ENCODE data around the gene CLRN3. TPM values are rescaled to one million over a fixed set of nuclear protein-coding genes. Genes with fewer than 3 reads are reported as not detected.

Gene CLRN3
- total and polyA plus RNA-seq, 9 donors = 0.24 TPM; not detected in 8

- DNase-seq = no peak
- intact Hi-C loops (cut with DNase I) = no loop called here
- Histone ChIP-seq H3K4me3 (no peak overlapping the region), H3K4me1 (ENCODE audit: insufficient read depth) (peaks cover 3% of the 10 kb centered on the region), H3K27ac (no peak overlapping the region), H3K27me3 (no peaks in the 10 kb centered on the region), H3K9me3 (no peaks in the 10 kb centered on the region), H3K36me3 (no peaks in the 10 kb centered on the region)
- WGBS, 3 donors = 61 to 72% (median 71%) methylated on average over 10 of the region's 10 CpGs
- TF ChIP-seq, protein P1, sequence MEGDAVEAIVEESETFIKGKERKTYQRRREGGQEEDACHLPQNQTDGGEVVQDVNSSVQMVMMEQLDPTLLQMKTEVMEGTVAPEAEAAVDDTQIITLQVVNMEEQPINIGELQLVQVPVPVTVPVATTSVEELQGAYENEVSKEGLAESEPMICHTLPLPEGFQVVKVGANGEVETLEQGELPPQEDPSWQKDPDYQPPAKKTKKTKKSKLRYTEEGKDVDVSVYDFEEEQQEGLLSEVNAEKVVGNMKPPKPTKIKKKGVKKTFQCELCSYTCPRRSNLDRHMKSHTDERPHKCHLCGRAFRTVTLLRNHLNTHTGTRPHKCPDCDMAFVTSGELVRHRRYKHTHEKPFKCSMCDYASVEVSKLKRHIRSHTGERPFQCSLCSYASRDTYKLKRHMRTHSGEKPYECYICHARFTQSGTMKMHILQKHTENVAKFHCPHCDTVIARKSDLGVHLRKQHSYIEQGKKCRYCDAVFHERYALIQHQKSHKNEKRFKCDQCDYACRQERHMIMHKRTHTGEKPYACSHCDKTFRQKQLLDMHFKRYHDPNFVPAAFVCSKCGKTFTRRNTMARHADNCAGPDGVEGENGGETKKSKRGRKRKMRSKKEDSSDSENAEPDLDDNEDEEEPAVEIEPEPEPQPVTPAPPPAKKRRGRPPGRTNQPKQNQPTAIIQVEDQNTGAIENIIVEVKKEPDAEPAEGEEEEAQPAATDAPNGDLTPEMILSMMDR (IDR thresholded peaks at IDR 0.05) = no peak
- TF ChIP-seq EP300 (IDR thresholded peaks at IDR 0.05) (no peak), POLR2A (IDR thresholded peaks at IDR 0.05) (no peak)
Measured at GRCh38 chr10:127911218-127911866, 18.6 kb upstream of the CLRN3 start.

DNA sequence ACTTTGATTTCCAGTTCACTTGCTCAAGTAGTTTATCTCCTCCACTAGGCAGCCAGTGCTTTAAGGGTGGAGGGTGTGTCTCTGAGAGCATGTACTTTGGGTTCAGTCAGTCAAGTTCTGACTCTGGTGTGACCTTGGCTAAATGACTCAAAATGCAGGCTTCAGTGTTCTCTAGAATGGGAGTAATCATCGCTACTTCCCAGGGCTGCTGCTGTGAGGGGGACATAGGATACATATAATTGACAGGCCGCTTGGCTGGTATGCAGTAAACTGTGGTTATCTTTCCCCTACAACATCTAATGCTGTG, 17.7 kb upstream of the CLRN3 start:
- intact Hi-C loops (cut with DNase I) = no loop called here
- H3K27me3 ChIP-seq = no peaks in the 10 kb centered on the region
- H3K27ac ChIP-seq = no peak overlapping the region
- DNase-seq = no peak
- H3K36me3 ChIP-seq = no peaks in the 10 kb centered on the region
- peaks cover 3% of the 10 kb centered on the region for H3K4me1 ChIP-seq (ENCODE audit: insufficient read depth)
- TF ChIP-seq, protein P1 (IDR thresholded peaks at IDR 0.05) = no peak
- no peak for TF ChIP-seq POLR2A (IDR thresholded peaks at IDR 0.05)
- no peak for TF ChIP-seq EP300 (IDR thresholded peaks at IDR 0.05)
- 91 to 98% (median 94%) methylated on average over 2 of the region's 2 CpGs for WGBS, 3 donors
- no peak overlapping the region for H3K4me3 ChIP-seq
- H3K9me3 ChIP-seq = no peaks in the 10 kb centered on the region

DNA sequence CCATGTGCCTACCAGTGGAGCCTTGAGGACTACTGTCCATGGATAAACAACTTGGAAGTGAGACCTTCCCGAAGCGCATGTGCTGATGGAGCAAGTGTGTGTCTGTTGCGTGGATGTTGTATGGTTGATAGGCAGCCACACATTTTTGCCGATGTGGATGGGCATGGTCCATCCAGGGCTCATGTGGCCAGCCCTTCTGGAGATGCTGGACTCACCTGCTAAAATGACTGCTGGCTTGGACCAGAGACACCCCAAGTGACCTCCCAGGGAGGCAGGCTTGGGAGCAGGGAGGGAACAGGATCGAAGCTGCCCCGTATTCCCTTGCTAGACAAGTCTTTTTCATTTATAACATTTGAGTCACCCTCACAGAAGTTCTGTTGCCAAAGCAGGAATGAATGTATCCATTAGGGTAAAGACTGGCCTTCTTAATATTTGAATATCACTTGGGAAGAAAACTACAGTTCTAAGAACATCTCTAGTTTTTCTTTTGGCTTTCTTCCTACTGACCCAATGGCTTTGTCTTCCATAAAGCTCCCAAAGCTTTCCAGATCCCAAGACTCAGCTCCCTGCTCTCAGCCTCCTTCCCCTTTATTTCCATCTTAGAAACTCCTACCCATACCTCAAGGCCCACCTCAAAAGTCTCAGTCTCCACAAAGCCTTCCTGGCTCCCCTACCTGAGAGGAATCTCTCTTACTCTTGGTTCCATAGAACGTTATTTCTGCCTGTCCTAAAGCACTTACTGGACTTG, 17.1 kb upstream of the CLRN3 start:
- no peak for DNase-seq
- H3K27me3 ChIP-seq = no peaks in the 10 kb centered on the region
- 79 to 93% (median 92%) methylated on average over 7 of the region's 7 CpGs for WGBS, 3 donors
- H3K27ac ChIP-seq = no peak overlapping the region
- TF ChIP-seq, protein P1 (IDR thresholded peaks at IDR 0.05) = no peak
- TF ChIP-seq POLR2A (IDR thresholded peaks at IDR 0.05) = no peak
- no peak for TF ChIP-seq EP300 (IDR thresholded peaks at IDR 0.05)
- H3K4me1 ChIP-seq (ENCODE audit: insufficient read depth) = peaks cover 3% of the 10 kb centered on the region
- intact Hi-C loops (cut with DNase I) = loop anchor here in 2 of 4 donors (5.0 to 10.0 kb wide), 2 partner anchors 102 to 165 kb away; no protein-coding TSS in a partner anchor
- H3K9me3 ChIP-seq = no peaks in the 10 kb centered on the region
- no peaks in the 10 kb centered on the region for H3K36me3 ChIP-seq
- no peak overlapping the region for H3K4me3 ChIP-seq

GRCh38 chr10:127908959-127909267, 16.2 kb upstream of the CLRN3 start:
- no peaks in the 10 kb centered on the region for H3K36me3 ChIP-seq
- no peak for DNase-seq
- peaks cover 3% of the 10 kb centered on the region for H3K4me1 ChIP-seq (ENCODE audit: insufficient read depth)
- H3K4me3 ChIP-seq = no peak overlapping the region
- intact Hi-C loops (cut with DNase I) = loop anchor here in 2 of 4 donors (5.0 to 10.0 kb wide), 2 partner anchors 103 to 166 kb away; no protein-coding TSS in a partner anchor
- H3K27me3 ChIP-seq = no peaks in the 10 kb centered on the region
- TF ChIP-seq, protein P1 (IDR thresholded peaks at IDR 0.05) = no peak
- TF ChIP-seq POLR2A (IDR thresholded peaks at IDR 0.05) (no peak), EP300 (IDR thresholded peaks at IDR 0.05) (no peak)
- H3K9me3 ChIP-seq = no peaks in the 10 kb centered on the region
- WGBS, 3 donors = 85 to 92% (median 87%) methylated on average over 8 of the region's 8 CpGs
- no peak overlapping the region for H3K27ac ChIP-seq

All from ovary (tissue), 9 donors.